ENCODE measurements around the gene BTBD17. TPM values are rescaled to one million over a fixed set of nuclear protein-coding genes. Genes with fewer than 3 reads are reported as not detected.
A peak's percentile ranks its signal among the peaks of the same experiment; 100 is the strongest.

Gene BTBD17
- total RNA-seq, 1 experiment from 2014 or later, result 3.4 TPM

DNA sequence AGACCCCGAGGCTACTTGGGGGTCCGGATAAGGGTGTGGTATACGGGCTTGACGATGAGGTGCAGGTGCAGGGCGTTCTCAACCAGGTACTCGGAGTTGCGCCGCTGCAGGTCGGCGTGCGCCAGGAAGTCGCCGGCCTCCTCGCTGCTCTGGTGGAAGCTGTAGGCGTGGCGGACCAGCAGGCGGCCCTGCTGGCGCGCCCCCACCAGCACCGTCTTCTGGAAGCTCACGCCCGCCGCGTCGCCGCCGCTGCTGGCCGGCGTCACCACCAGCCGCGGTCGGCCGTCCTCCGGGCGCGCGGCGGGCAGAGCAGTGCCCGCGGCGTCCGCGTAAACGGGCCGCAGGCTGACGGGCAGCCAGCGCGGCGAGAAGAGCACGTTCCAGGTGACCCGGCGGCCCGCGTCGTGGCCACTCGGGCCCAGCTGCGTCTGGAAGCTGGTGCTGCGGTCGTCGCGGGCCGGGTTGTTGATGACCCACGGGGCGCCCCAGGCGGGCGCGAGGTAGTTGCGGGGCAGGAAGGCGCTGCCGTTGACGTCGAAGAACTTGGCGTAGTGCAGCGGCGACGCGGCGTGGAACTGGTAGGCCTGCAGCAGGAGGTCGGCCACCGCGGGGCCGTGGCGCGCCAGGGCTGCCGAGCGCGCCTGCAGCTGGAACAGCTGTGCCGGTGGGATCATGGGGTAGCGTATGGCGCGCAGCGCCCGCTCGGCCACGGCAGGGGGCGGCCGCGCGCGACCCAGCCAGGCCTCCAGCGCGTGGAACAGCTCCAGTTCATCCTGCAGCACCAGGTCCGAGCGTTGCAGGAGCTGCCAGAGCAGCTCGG, 4.8 kb downstream of the BTBD17 start:
- Histone ChIP-seq H3K4me1 (ENCODE audit: insufficient read depth, low read length, poor library complexity, severe bottlenecking) (peaks cover 10% of the 10 kb centered on the region), H3K4me3 (ENCODE audit: low read depth, low read length, poor library complexity, severe bottlenecking) (peak overlapping the region; percentile 26), H3K9me3 (ENCODE audit: low read depth, low read length, poor library complexity, severe bottlenecking) (no peaks in the 10 kb centered on the region), H3K27ac (ENCODE audit: low read depth, low read length, poor library complexity, severe bottlenecking) (no peak overlapping the region), H3K27me3 (replicated peaks; ENCODE audit: insufficient read depth, low read depth, low read length, poor library complexity) (peaks cover 45% of the 10 kb centered on the region), H3K36me3 (ENCODE audit: insufficient read depth, low read length, poor library complexity, severe bottlenecking) (no peaks in the 10 kb centered on the region)
- no TSS peak for BruUV-seq (replicated peaks)
- TF ChIP-seq, protein P1, sequence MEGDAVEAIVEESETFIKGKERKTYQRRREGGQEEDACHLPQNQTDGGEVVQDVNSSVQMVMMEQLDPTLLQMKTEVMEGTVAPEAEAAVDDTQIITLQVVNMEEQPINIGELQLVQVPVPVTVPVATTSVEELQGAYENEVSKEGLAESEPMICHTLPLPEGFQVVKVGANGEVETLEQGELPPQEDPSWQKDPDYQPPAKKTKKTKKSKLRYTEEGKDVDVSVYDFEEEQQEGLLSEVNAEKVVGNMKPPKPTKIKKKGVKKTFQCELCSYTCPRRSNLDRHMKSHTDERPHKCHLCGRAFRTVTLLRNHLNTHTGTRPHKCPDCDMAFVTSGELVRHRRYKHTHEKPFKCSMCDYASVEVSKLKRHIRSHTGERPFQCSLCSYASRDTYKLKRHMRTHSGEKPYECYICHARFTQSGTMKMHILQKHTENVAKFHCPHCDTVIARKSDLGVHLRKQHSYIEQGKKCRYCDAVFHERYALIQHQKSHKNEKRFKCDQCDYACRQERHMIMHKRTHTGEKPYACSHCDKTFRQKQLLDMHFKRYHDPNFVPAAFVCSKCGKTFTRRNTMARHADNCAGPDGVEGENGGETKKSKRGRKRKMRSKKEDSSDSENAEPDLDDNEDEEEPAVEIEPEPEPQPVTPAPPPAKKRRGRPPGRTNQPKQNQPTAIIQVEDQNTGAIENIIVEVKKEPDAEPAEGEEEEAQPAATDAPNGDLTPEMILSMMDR (conservative IDR thresholded peaks at IDR 0.05; ENCODE audit: low read depth, low read length), result 0 out of 2 replicates have a peak, but pooled peaks have one; percentile 13
- TF ChIP-seq EZH2 (IDR thresholded peaks at IDR 0.05; ENCODE audit: borderline replicate concordance, low read depth, low read length, poor library complexity, severe bottlenecking), result no peak
- CTCF ChIA-PET, result interaction anchor here (0.5 to 1.2 kb wide), 3 partner anchors 11 to 123 kb away, joined by 3 to 5 read pairs (median 4); no protein-coding TSS in a partner anchor
- POLR2A ChIA-PET (ENCODE audit: low non-redundant PET), result no interaction called here
- intact Hi-C loops (cut with micrococcal nuclease; ENCODE audit: unreplicated experiment), result loop anchor here (10.0 kb wide), 1 partner anchor 52 kb away; no protein-coding TSS in a partner anchor
- DNase-seq (ENCODE audit: low spot score), result peak; percentile 33

DNA sequence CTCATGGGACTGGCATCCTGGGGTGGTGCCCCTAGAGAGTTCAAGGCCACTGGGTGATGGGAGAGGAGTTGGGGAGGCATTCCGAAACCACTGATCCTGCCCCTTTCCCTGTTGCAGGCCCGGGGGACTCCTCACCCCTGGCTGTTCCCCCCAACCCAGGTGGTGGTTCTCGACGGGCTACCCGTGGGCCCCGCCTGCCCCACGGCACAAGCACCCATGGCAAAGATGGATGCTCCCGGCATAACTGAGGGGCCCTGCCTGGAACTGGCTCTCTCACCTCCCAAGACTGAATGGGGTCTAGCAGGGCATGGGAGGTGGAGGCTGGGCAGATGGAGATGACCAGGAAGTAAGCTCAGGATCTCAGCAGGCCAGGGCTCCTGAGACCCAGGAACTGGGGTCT, 6.6 kb downstream of the BTBD17 start:
- Histone ChIP-seq H3K27ac (ENCODE audit: low read depth, low read length, poor library complexity, severe bottlenecking) (no peak overlapping the region), H3K36me3 (ENCODE audit: insufficient read depth, low read length, poor library complexity, severe bottlenecking) (no peaks in the 10 kb centered on the region), H3K27me3 (replicated peaks; ENCODE audit: insufficient read depth, low read depth, low read length, poor library complexity) (peaks cover 63% of the 10 kb centered on the region), H3K4me3 (ENCODE audit: low read depth, low read length, poor library complexity, severe bottlenecking) (no peak overlapping the region), H3K4me1 (ENCODE audit: insufficient read depth, low read length, poor library complexity, severe bottlenecking) (no peaks in the 10 kb centered on the region), H3K9me3 (ENCODE audit: low read depth, low read length, poor library complexity, severe bottlenecking) (no peaks in the 10 kb centered on the region)
- CTCF ChIA-PET, result interaction anchor here (0.6 kb wide), 1 partner anchor 8 kb away, joined by 4 read pairs; no protein-coding TSS in a partner anchor
- POLR2A ChIA-PET (ENCODE audit: low non-redundant PET), result no interaction called here
- no TSS peak for BruUV-seq (replicated peaks)
- intact Hi-C loops (cut with micrococcal nuclease; ENCODE audit: unreplicated experiment), result loop anchor here (10.0 kb wide), 1 partner anchor 50 kb away; no protein-coding TSS in a partner anchor
- no peak for DNase-seq (ENCODE audit: low spot score)
- no peak for TF ChIP-seq EZH2 (IDR thresholded peaks at IDR 0.05; ENCODE audit: borderline replicate concordance, low read depth, low read length, poor library complexity, severe bottlenecking)
- TF ChIP-seq, protein P1 (conservative IDR thresholded peaks at IDR 0.05; ENCODE audit: low read depth, low read length), result no peak

DNA sequence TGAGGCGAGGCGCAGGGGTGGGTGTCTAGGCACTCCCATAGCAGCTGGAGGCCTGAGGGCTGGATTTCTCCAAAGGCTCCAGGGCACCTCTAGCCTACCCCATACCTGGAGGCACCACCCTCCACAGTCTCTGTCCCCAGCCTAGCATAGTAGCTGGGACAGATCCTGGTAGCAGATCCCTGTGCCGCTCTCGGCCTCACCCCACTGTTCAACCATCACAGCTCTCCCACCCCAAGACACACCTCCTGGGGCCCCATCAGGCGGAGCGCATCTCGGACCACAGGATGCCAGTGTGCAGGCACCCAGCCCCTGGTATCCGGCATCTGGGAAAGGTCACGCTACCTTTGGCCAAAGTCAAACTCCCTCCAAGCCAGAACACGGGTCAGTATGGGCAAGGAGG, 7.1 kb downstream of the BTBD17 start:
- intact Hi-C loops (cut with micrococcal nuclease; ENCODE audit: unreplicated experiment), result loop anchor here (5.0 to 10.0 kb wide), 2 partner anchors 50 to 142 kb away; partner anchors contain the start of gene TTYH2
- DNase-seq (ENCODE audit: low spot score), result no peak
- ChIA-PET POLR2A (ENCODE audit: low non-redundant PET) (no interaction called here), CTCF (interaction anchor here (0.6 kb wide), 1 partner anchor 9 kb away, joined by 4 read pairs; no protein-coding TSS in a partner anchor)
- no peak overlapping the region for H3K27ac ChIP-seq (ENCODE audit: low read depth, low read length, poor library complexity, severe bottlenecking)
- H3K36me3 ChIP-seq (ENCODE audit: insufficient read depth, low read length, poor library complexity, severe bottlenecking), result no peaks in the 10 kb centered on the region
- no TSS peak for BruUV-seq (replicated peaks)
- no peak for TF ChIP-seq EZH2 (IDR thresholded peaks at IDR 0.05; ENCODE audit: borderline replicate concordance, low read depth, low read length, poor library complexity, severe bottlenecking)
- TF ChIP-seq, protein P1 (conservative IDR thresholded peaks at IDR 0.05; ENCODE audit: low read depth, low read length), result no peak
- no peaks in the 10 kb centered on the region for H3K9me3 ChIP-seq (ENCODE audit: low read depth, low read length, poor library complexity, severe bottlenecking)
- H3K27me3 ChIP-seq (replicated peaks; ENCODE audit: insufficient read depth, low read depth, low read length, poor library complexity), result peaks cover 66% of the 10 kb centered on the region
- H3K4me3 ChIP-seq (ENCODE audit: low read depth, low read length, poor library complexity, severe bottlenecking), result no peak overlapping the region
- H3K4me1 ChIP-seq (ENCODE audit: insufficient read depth, low read length, poor library complexity, severe bottlenecking), result no peaks in the 10 kb centered on the region
